GM03348 (cell line): Measurements from ENCODE around the gene HOXA13.

ENCODE experiments used
- DNase-seq: peaks from one replicate; pipeline ENCODE4 v3.0.0; 2012; ENCODE audit warnings: low spot score

HOXA13 gene

DNA sequence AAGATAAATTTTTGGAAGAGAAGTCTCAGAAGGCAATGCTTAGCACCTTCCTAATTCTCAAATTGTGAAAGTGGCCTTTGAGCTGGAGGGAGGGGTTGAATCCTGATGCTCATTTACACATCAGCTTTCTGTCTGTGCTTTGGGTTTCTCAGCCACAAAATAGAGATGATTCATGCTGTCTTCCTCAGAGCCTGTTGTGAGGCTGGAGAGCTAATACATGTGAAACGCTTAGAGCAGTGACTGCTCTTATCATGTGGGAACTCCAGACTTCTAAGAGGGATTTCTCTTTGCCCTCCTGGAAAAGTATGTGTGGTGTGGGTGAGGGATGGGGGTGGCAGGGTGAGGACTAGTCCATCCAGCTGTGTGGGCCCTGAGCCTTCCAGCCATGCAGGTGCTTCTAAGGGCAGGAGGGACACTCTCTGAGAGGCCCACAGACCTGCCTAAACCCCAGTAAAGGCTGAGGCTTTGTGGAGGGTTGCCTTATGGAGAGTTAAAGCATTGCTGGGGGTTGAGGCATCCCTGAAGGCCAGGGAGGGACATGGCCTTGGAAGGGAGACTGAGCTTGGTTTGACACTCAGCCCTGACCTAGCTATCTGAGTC is 37.9 kb upstream of the HOXA13 start:
- peak; percentile 68 for DNase-seq

DNA sequence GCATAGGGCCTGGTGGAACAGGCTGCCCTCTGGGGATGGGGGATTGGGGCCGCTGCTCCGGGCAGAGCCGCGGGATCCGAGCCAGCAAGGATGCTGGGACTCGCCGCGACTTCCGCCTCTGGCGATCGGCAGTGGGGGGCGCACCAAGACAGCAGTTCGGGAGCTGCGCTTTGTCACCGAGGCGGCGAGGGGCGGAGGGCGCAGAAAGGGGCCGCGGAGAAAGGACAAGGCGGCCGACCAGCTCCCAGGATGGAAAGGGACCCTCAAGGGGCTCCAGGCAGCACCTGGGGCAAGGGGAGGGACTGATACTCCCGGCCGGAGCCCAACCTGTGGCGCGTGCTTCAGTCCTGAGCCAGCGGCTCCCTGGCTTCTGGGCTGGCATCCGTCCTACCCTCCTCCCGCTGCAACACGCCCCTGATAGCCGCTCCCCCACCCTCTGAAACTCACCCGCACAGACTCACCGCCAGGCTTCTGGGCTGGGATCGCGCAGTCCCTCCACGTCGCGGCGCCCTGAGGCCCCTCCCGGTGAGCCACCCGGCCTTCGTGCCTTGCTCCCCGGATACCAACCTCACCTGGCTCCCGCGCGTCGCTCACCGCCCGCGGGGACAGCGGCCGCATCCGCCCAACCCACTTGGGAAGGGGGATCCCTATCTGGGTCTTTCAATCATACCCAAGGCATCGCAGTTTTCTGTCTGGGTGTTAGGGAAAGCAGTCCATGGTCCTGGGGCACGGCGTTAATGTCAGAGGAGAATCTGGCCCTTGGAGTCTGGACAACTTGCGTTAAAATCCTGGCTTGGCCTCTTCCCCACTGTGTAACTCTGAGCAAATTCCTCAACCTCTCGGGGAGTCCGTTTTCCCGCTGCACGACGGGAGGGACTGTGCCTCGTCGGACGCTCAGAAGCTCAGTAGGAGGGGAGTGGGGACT is 35.8 kb upstream of the HOXA13 start:
- DNase-seq: peak; percentile 47

DNA sequence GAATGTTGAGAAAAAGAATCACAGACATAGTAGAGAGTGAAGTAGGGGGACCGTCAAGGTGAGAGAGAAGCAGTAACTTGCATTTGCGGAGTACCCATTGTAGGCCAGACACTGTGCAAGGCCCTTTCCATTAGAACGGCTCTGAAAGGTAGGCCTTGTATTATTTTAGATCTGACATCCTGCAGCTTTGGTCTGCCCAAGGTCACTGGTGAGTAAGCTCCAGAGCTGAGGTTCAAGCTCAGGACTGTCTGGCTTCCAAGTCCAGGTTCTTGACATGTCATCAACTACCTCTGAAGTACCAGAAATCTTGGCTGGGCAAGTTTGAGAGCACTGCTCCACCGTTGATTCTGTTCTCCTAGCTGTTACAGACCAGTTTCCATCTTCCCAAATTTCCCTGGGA is 29.6 kb upstream of the HOXA13 start:
- no peak for DNase-seq

DNA sequence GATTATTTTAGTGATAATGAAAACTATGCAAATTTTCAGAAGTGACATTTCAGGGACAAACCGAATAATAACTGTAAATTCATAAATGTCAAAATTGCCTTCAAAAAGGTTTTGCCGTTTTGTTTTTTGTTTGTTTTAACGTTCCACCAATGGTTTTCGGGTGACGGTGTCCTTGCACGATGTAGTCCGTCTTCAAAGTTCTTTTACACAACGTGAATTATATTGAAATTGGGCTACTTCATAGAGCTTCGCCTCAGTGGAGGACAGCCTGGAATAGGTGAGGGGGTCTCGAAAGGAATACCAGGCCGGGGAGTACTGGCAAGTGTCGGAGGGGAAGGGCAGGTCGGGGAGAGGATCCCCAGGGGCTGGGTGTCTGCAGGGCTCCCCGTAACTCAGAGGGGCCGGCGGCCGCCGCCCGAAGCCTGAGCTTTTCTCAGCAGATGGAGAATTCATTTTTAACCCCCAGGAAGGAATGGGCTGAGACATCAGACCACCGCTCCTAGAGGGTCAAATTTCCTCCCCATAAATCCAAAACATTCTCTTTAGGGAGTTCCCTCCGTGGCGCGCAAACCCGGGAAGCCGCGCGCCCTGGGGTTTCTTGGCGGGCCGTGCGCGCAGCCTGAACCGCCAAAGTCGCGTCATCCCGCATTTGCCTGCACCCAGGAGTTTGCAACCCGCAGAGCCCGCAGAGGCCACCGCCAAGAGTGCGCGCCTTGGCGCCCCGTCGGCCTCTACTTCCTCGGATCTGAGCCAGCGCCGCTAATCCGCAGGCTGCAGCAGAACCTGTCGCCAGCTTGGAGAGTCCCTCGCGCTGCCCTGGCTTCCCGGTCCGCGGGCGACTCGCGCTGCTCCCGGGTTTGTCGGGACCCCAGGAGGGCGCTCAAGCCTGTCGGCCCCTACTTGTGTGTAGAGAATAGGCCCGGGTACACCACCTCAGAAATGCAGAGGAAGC is 25.4 kb upstream of the HOXA13 start:
- no peak for DNase-seq

DNA sequence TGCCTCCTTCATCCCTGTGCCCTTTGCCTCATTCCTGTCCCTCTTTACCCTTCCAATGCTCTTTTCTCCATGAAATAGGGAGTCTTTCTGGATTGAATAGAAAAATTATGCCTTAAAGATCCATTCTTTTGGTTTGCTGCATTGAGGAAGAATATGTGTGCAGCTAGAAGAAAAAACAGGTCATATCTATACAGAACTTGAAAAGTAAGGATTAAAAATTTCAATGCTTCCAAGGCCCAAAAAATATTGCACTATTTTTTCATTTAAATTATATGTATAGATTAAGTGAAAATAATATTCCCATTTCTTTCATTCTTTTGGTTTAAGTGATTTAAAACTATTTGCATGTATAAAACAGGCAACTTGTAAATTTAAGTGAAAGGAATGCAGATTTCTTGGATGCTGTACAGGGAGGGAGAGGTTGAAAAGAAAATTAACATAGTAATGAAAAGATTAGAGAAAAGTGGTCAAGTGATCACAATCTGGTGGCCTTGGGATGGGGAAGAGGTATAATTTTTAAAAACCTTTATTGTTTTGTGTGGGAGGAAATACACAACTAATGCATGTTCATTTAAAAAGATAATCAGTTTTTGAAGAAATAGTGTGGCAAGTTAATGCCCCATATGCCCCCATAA is 24.2 kb upstream of the HOXA13 start:
- DNase-seq: no peak

DNA sequence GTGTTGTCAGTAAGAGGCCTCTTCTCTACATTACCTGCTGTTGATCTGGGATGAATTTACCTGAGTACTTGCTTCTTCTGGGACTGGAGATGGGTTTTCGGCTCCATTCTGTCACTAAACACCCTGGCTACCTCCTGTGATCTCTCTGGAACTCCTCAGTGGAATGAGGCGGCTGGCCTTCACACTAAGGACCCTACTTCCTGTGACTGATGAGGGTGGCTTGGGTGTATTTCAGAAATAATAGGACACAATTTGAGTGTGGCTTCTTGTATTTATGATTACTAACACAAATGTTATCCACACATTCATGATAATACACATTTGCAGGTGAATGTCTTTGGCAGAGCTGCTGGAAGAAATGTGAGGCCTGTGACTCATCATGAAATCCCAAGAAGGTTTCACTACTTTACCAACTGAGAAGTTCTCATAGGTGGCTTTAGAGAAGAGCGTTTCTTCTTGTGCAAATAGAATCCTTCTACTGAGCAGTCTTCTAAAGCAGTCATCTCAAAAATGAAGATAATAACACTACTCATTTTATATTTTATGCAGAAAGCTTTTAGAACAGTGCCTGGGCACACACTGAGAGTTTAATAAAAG is 21.4 kb upstream of the HOXA13 start:
- DNase-seq: no peak

DNA sequence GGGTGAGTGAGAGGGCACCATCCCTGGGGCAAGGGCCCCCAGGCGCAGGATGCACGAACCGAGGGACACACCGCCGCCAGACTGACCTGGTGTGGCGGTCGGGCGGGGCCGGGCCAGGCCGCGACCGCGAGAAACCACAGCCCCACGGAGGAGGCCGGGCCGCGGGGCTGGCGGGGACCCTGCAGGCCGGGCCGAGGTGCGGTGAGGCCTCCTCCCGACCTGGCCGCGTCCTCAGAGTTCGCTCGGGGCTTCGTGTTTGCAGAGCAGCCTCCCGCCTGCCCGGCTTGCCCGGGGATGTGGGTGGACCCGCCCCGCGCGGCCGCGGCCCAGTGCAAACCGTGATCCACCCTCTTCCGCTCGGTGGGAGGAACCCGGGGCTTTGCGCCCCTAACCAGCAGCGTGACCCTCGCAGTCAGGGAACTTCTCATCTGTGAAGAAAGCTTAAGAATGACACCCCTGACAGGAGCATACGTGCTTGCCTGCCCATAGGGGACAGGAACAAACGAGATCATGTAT is 20.6 kb upstream of the HOXA13 start:
- DNase-seq: no peak

DNA sequence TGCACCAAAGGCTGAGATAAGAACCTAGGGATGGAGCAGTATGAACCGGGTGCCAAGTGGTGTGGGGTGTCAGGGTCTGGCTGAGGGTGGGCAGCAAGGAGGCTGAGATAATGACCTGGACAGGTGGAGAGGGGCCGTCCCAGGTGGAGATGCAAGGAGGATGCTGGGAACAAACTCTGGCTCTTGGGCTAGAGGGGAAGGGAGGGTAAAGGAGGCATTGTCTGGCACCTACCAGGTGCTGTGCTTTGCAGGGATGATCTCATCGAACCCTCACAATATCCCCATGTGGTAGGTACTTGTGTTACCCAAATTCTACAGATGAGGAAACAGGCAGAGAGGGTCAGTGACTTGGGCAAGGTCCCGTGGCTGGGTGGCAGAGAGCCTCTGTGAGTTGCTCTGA is 19.9 kb upstream of the HOXA13 start:
- no peak for DNase-seq

DNA sequence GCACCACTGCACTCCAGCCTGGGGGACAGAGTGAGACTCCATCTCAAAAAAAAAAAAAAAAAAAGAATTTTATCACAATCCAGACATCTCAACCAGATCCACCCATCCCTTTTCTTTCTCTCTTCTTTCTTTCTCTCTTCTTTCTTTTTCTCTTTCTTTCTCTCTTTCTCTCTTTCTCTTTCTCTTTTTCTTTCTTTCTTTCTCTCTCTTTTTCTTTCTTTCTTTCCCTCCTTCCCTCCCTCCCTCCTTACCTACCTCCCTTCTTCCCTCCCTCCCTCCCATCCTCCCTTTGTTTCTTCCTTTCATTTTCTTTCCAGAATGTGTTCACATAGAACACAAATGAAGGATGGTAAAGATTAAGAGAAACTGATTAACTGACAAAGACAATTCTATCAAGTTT is 18.1 kb upstream of the HOXA13 start:
- DNase-seq: no peak

DNA sequence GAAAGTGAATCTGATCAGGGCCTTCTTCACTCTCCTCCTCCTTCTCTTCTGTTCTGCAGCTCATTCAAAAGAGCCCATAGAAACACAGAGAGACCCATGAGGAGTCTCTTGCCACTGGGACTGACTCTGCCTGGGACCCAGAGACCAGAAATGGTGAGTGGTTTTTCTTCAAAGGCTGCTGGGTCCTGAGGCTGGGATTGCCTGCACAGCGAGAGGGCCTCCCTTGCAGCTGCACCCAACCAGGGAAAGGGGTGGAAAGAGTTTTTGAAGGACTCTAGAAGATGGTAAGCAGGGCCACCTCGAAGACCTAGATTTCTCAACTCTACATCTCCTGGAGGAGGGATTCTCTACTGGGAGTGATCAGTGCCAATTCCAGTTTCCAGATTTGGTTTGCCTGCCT is 15.5 kb upstream of the HOXA13 start:
- DNase-seq: no peak

DNA sequence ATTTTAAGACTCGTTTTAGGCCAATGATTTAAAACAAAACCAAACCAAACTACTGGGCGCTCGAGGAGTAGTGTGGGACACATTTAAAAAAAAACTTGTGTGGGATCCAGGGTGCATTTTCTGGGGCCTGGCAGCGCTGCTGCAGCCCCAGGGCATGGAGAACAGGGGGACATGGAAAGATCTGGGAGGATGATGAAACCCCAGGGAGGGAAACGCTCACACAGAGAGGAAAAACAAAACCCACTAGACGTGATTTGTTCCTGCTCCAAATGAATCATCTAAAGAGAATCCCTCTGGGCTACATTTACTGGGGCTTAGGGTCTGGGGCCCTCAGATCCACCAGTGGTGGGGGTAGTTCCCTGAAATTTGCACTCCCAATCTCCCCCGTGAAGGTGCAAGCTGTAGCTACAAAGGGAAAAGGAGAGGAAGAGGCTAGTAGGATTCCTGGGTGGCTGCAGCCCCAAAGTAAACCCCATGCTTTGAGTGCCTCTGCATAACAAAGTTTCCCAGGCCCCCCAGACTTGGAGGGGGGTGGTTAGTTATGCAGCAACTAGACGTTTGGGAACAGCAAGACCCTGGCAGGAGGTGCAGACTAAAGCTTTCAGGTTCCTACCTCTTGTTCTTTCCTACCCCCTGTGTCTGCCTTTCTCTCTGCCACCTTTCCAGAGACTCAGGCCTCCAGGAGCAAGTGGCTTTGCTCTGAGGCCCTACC is 14.5 kb upstream of the HOXA13 start:
- no peak for DNase-seq

DNA sequence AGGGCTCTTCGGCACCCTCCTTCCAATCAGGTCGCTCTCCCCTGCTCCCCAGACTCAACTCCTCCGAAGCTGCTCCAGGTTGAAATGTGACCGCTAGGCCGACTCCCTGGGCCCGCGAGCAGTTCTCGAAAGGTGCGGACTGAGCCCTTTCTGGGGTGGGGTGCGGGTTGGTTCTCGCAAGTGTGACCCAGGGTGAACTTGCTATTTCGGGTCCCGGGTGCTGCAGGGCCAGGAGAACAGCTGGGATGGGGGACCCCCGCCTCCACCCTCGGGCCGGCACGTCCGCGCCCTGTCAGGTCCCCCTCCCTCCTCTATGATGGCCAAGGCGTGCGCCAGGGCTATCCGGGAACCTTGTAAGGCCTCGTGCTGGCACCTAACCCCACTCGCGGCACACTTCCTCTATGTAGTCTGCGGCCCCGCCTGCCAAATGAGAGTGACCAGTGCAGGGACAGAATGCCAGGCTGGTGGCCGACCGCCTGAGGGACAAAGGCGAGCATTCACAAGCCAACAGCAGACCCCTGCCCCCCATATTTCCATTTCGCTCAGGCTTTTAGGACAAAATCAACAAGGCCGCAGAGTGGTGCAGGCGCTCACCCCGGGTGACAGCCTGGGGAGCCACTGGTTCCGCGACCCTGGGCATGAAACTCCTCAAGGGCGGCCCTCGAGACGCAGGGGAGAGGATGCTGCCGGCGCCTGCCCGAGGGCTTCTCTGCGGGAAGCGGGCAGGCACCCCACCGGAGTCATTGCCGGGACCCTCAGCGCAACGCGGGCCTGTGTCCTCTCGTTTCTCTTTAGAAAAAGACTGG is 13.7 kb upstream of the HOXA13 start:
- no peak for DNase-seq

DNA sequence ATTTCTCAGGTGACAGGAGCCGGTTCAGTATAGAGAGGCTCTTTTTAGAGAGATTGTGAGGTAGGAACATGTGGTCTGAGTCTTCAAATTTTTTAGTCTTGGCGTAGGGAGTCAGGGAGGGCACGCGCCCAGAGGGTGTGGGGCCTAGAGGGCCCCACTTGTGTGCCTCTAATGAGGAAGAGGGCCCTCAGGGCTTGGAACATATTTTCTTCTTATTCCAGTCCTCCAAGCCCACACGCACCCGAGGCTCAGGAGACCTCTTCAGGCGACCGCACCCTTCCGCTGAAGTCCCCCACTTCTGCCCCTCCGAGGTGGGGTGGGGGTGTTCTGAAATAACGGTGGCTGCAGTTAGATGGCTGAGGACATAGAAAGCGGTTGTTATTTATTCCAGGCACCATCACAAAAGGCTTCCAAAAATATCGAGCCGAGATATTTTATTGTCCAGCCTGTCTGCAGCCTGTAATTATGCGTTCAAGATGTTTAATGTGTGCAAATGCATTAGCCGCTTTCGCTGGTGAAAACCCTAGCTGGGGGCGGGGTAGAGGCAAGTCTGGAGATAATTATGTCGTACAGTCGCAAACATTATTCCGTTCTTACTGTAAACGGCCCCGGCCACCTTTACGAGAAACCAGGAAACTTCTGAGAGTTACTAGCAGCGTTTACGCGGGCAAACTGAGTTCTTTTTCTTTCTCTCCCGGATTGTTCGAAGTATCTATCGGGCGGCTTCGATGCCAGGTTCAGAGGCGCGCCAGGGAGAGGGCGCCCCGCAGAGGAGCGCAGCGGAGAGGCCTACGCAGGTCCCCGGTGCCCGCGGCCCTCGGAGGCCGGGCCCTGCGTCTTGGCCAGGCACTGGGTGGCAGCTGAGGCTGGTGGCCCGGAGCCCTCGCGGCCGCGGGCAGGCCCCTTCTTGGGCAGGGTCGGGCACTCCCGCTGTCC is 12.9 kb upstream of the HOXA13 start:
- no peak for DNase-seq

DNA sequence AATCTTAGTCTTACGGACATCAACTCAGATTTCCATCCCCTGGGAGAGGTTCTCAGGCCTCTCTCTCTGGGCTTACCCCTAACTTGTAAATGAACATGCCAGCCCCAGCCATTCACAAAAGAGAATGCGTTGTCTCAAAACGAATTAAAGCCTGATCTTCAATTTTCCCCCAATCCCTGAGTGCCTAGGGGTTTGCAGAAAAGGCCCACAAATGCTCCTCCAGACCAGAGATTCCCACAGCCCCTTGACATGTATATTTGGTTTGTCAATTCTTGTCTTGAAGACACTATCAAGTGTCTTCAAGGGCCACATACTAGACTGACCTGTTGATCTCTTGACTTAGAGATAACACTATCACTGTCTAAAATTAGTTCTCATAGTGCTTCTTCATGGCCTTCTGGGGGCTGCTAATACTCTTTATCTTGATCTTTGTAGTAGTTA is 11.9 kb upstream of the HOXA13 start:
- DNase-seq: no peak

DNA sequence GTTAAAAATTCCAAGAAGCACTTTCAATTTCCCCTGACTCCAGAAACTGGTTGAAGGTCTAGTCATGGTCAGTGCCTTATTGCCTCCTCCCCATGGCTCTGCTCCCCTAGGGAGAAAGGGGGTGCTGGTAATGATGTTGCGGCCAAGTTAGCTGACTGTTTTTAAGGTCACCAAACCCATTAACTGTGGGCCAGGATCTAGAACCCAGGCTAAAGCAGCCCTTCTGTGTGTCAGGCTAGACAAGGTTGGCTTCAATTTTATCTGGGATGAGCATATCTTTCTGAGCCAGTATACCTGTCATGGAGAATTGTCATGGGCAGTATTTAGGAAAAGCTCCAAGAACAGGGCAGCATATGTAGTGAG is 11.2 kb upstream of the HOXA13 start:
- no peak for DNase-seq

DNA sequence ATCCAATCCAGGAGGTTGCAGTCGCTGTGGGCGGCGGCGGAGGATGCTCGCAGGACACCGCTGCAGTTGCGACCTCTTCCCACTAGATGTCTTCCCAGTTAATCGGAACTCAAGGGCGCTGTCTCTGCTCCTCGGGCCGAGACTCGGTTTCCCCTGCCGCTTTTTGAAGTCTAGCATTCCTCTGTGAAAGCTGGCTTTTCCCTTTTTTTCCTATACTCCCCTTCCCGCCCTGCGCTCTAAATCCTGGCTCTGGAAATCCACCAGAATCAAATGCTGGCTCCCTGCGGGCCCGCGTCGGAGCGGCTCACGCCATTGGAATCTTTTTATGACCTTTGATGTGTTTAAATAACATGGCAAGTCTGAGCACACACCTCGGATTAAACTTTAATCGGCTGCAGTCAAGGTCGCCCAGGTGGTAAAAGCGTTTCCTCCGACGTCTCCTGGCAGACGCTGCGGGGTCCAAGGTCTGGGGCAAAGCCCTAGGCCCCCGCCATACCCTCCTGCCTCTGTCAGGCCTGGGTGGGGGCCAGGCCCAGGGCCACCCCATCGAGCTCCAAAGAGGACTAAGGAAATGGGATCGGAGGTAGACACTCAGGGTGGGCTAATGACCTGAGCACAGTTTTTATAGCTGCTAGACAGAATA is 10.7 kb upstream of the HOXA13 start:
- DNase-seq: peak; percentile 83

DNA sequence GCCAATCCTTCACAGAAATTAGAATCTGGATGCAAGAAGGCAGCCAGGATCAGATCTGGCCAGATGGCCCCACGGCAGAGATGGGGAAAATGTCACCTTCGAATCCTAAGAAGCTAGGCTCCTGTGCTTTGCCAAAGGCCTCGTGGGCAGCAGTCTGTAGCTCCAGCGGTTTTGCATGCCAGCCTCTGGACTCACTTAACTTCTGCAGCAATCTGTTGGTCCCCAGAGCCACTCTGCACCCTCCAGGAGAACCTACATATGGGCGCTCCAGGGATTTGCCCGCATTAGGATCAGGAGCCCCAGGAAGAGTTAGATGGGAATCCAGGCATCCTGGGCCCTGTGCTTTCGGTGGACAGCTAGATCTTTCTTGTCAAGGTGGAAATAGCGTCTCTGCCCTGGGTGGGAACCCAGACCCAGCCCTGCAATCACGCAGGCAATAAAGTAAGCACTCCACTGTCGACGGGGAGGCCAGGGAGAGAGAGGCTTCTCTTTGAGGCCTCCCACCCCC is 10.1 kb upstream of the HOXA13 start:
- no peak for DNase-seq

DNA sequence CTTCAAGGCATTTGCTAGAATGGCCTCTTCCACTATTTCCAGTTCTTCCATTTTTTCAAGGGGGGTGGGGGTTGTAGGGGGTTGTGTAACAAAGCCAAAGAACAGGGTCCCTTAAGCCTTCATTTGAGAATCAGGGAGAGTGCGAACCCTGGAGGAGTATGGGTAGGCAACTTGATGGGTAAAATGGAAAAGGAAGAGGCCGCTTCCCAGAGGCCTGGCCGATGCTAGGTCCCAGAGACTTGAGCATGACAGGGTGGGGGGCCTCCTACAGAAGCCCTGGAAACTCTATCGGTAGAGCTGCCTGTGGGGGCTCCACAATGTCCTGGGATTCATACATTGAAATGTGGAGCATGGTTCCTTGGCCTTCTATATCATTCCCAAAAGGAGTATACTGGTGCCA is 9.1 kb upstream of the HOXA13 start:
- no peak for DNase-seq
